A549 treated with RU486 at 1 μM for 4 hours (cell line): ENCODE data around the gene TPSG1. TPM values are rescaled to one million over a fixed set of nuclear protein-coding genes. Genes with fewer than 3 reads are reported as not detected.

Source experiments
- total RNA-seq: library from RNA; stranded (reverse); fragments of 200-300 nt; extraction: Qiagen RNA extraction; gene quantifications from 5 replicates; pipeline ENCODE4 v1.2.3, GENCODE V29; 2022; ENCODE audit warnings: low read depth

TPSG1 gene
- total RNA-seq: 0.14 TPM in 1 of 5 replicates, not detected in the others

DNA sequence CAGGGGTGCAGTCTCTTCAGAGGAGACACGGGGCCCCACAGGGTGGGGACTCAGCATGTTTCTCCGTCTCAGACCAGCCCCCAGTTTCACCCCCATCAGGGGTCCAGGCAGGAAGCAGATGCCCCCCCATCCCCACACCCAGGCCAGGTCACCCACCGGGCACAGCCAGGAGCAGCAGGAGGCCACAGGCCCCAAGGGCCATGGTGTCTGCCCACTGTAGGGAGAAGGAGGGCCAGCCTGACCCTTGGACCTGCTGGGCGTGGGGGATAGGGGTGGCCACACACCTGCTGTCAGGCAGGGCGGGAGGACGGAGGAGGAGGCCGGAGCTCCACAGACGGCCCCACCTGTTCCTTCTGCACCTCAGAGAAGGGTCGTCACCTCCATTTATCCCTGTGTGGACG lies at the start of gene TPSG1:
Gene TPSG1, minus strand, starts transcription at position 218 of the 401 bp plus-strand sequence. Its CDS starts 16 bp downstream, at position 202.

DNA sequence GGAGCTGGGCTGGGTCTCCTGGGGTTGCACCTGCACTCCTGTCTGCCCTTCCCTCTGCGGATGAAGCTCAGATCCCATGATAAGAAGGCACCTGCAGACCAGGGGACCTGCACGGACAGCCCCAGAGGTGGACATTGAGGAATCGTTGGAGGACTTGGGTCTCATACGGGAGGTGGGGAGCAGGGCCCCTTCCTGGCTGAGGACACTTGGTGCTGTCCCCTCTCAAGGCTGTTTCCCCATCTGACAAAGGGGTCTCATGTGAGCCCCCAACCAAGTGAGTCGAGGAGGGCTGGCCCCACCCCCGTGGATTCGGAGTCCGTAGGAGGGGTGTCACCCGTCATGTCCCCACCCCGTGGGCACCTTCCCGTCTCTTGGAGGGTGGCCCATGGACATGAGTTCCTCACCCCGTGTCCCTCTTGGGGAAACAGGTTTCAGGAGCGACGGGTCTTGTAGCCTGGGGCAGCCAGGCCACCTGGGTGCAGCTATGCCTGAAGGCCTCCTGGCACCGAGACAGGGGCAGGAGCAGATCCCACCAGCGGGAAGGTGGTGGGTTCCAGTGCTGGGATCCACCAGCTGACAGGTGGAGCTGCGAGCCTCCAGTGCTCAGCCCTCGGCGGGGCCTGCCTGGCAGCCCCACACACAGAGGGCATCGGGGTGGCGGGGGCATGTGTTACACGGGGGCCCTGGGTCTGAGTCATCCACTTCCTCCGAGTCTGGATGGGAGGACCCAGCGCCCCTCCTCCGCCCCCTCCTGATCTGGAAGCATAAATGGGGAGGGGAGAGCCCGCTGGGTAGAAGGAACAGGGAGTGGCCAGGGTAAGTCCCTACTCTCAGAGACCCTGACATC lies 30.4 kb upstream of the TPSG1 start, which contains the start of gene TPSD1:
Gene TPSD1, plus strand, starts transcription at position 794 of the 847 bp plus-strand sequence. CDS start 212 bp downstream, outside the sequence.

DNA sequence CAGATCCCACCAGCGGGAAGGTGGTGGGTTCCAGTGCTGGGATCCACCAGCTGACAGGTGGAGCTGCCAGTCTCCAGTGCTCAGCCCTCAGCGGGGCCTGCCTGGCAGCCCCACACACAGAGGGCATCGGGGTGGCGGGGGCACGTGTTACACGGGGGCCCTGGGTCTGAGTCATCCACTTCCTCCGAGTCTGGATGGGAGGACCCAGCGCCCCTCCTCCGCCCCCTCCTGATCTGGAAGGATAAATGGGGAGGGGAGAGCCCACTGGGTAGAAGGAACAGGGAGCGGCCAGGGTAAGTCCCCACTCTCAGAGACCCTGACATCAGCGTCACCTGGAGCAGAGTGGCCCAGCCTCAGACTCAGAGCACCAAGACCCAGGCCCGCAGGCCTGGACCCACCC lies 15.4 kb upstream of the TPSG1 start, which contains the start of gene TPSAB1:
Gene TPSAB1, plus strand, starts transcription at position 270 of the 400 bp plus-strand sequence. CDS start 234 bp downstream, outside the sequence.

DNA sequence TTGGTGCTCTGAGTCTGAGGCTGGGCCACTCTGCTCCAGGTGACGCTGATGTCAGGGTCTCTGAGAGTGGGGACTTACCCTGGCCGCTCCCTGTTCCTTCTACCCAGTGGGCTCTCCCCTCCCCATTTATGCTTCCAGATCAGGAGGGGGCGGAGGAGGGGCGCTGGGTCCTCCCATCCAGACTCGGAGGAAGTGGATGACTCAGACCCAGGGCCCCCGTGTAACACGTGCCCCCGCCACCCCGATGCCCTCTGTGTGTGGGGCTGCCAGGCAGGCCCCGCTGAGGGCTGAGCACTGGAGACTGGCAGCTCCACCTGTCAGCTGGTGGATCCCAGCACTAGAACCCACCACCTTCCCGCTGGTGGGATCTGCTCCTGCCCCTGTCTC lies 5.0 kb upstream of the TPSG1 start, which contains the start of gene TPSB2:
Gene TPSB2, minus strand, starts transcription at position 101 of the 387 bp plus-strand sequence. CDS start 233 bp downstream, outside the sequence.

Other genes starting within 250 kb of the TPSG1 start
- 1.5 to 2.6 TPM (median 1.8 TPM) in 5 replicates for gene SOX8, start 243.5 kb downstream of the TPSG1 start, total RNA-seq
- gene SSTR5, start 152.5 kb downstream of the TPSG1 start, total RNA-seq: 0.20 to 0.33 TPM (median 0.25 TPM) in 5 replicates
- not detected in 5 replicates for gene C1QTNF8, start 129.0 kb downstream of the TPSG1 start, total RNA-seq
- 7.0 to 13.9 TPM (median 11.7 TPM) in 5 replicates for gene CACNA1H, start 72.2 kb downstream of the TPSG1 start, total RNA-seq
- gene TPSB2, start 4.9 kb upstream of the TPSG1 start, total RNA-seq: not detected in 5 replicates
- gene TPSAB1, start 15.4 kb upstream of the TPSG1 start, total RNA-seq: 0.21 TPM in 1 of 5 replicates, not detected in the others
- gene TPSD1, start 30.8 kb upstream of the TPSG1 start, total RNA-seq: not detected in 5 replicates
- gene UBE2I, start 84.4 kb upstream of the TPSG1 start, total RNA-seq: 162 to 245 TPM (median 176 TPM) in 5 replicates
- 0.90 to 1.2 TPM (median 0.99 TPM) in 5 replicates for gene BAIAP3, start 108.4 kb upstream of the TPSG1 start, total RNA-seq
- 56.5 to 98.9 TPM (median 94.1 TPM) in 5 replicates for gene TSR3, start 126.6 kb upstream of the TPSG1 start, total RNA-seq
- 22.0 to 35.1 TPM (median 34.2 TPM) in 5 replicates for gene GNPTG, start 126.7 kb upstream of the TPSG1 start, total RNA-seq
- gene UNKL, start 189.4 kb upstream of the TPSG1 start, total RNA-seq: 23.4 to 44.3 TPM (median 41.7 TPM) in 5 replicates
- gene UQCC4, start 195.5 kb upstream of the TPSG1 start, total RNA-seq: 30.1 to 39.9 TPM (median 36.1 TPM) in 5 replicates
- not detected in 5 replicates for gene PERCC1, start 205.8 kb upstream of the TPSG1 start, total RNA-seq
- 0.13 to 0.49 TPM (median 0.41 TPM) in 5 replicates for gene CCDC154, start 219.3 kb upstream of the TPSG1 start, total RNA-seq
- gene CLCN7, start 249.8 kb upstream of the TPSG1 start, total RNA-seq: 54.7 to 83.5 TPM (median 74.9 TPM) in 5 replicates